ENCODE results near the gene MEX3D.

The MEX3D gene

GRCh38 chr19:1514986-1515721 lies 53.0 kb downstream of the MEX3D start:
- no peak for DNase-seq

GRCh38 chr19:1514295-1514661 lies 53.8 kb downstream of the MEX3D start:
- no peak for DNase-seq

- DNase-seq: no peak
These were observed 54.4 kb downstream of the MEX3D start for GRCh38 chr19:1513499-1514294.

- DNase-seq: no peak
These were observed 55.2 kb downstream of the MEX3D start, which contains the start of gene ADAMTSL5 for GRCh38 chr19:1512671-1513498. TSS of gene ADAMTSL5 (minus strand) at chr19:1513019. CDS start at chr19:1510943, 2,076 bp downstream.

GRCh38 chr19:1511318-1512317 lies 56.5 kb downstream of the MEX3D start:
- no peak for DNase-seq

- DNase-seq: no peak
These were observed 57.3 kb downstream of the MEX3D start for GRCh38 chr19:1510807-1511206.

GRCh38 chr19:1510442-1510806 lies 57.7 kb downstream of the MEX3D start:
- DNase-seq: no peak

GRCh38 chr19:1509602-1510441 lies 58.3 kb downstream of the MEX3D start:
- DNase-seq: no peak

- no peak for DNase-seq
These were observed 59.6 kb downstream of the MEX3D start for GRCh38 chr19:1508507-1508856.

- peak; percentile 64 for DNase-seq
These were observed 60.2 kb downstream of the MEX3D start for GRCh38 chr19:1507763-1508506.

GRCh38 chr19:1507192-1507660 lies 60.9 kb downstream of the MEX3D start:
- DNase-seq: no peak

- no peak for DNase-seq
These were observed 61.9 kb downstream of the MEX3D start for GRCh38 chr19:1505991-1506881.

- DNase-seq: no peak
These were observed 63.1 kb downstream of the MEX3D start for GRCh38 chr19:1505012-1505411.

All from KG1 (cell line).